H1 (cell line): Measurements from ENCODE around the gene CXorf65. TPM values are rescaled to one million over a fixed set of nuclear protein-coding genes. Genes with fewer than 3 reads are reported as not detected.

ENCODE experiments used
- CTCF ChIA-PET: fragments of 300-600 bp; sonication (Branson Sonifier 250); formaldehyde crosslinking; loops from one replicate; lab custom pipeline; 2021; ENCODE audit not compliant: partially characterized antibody; lab: Charles Lee
- POLR2A ChIA-PET: fragments of 300-600 bp; sonication (Branson Sonifier 250); formaldehyde crosslinking; loops from one replicate; lab custom pipeline; 2021; ENCODE audit warnings: inconsistent platforms; ENCODE audit not compliant: partially characterized antibody; lab: Charles Lee
- DNase-seq, 2 experiments: peaks; one replicate each; pipeline versions ENCODE4 v3.0.0 to v3.0.0-alpha.2; 2010 to 2022; ENCODE audit warnings: low spot score in 2 of 2, low read depth in 1 of 2, mixed read lengths in 1 of 2
- FAIRE-seq: peaks from 2 replicates; lab custom pipeline; 2011; peaks lifted over from hg19 to GRCh38; lab: Jason Lieb, UNC
- H2AFZ ChIP-seq: 2 replicates; pipeline ENCODE4 v1.8.1; 2012; ENCODE audit warnings: low read length, inconsistent platforms
- H2AK5ac ChIP-seq: 2 replicates; pipeline ENCODE4 v1.6.1; 2013; ENCODE audit warnings: low read depth, low read length
- H2BK120ac ChIP-seq: replicated peaks from 2 replicates; pipeline ENCODE3; 2013; ENCODE audit warnings: low read depth, low read length, inconsistent platforms
- H2BK12ac ChIP-seq: 2 replicates; pipeline ENCODE4 v1.6.1; 2013; ENCODE audit warnings: low read depth, low read length
- H2BK15ac ChIP-seq: 2 replicates; pipeline ENCODE4 v1.6.1; 2013; ENCODE audit warnings: low read length
- H2BK20ac ChIP-seq: 2 replicates; pipeline ENCODE4 v1.6.1; 2013; ENCODE audit warnings: low read length
- H2BK5ac ChIP-seq: 2 replicates; pipeline ENCODE4 v1.6.1; 2013; ENCODE audit warnings: low read depth, low read length
- H3K14ac ChIP-seq: 2 replicates; pipeline ENCODE4 v1.6.1; 2013; ENCODE audit warnings: inconsistent platforms; ENCODE audit not compliant: insufficient read length
- H3K18ac ChIP-seq: 2 replicates; pipeline ENCODE4 v1.6.1; 2013; ENCODE audit warnings: low read length; ENCODE audit errors: extremely low read depth
- H3K23ac ChIP-seq: 2 replicates; pipeline ENCODE4 v1.6.1; 2013; ENCODE audit warnings: inconsistent platforms; ENCODE audit not compliant: insufficient read length
- H3K23me2 ChIP-seq: 2 replicates; pipeline ENCODE4 v1.6.1; 2013; ENCODE audit warnings: low read depth, low read length
- H3K27ac ChIP-seq: 2 replicates; pipeline ENCODE4 v1.6.1; 2011; ENCODE audit warnings: low read depth, low read length, inconsistent platforms
- H3K27me3 ChIP-seq, 4 experiments: replicated peaks in 1 of 4; 1 replicate in 1 of 4; 2 replicates in 3 of 4; pipeline versions ENCODE4 v1.6.1 to v1.8.1; 2011 to 2013; ENCODE audit warnings: low read length in 3 of 4, mild to moderate bottlenecking in 3 of 4, inconsistent platforms in 2 of 4, mixed read lengths in 2 of 4, moderate library complexity in 1 of 4; ENCODE audit not compliant: control insufficient read depth in 3 of 4, insufficient read depth in 3 of 4; ENCODE audit errors: extremely low read depth in 1 of 4
- H3K36me3 ChIP-seq, 4 experiments: 2 replicates each; pipeline versions ENCODE4 v1.6.1 to v1.8.1; 2011 to 2013; ENCODE audit warnings: mild to moderate bottlenecking in 4 of 4, low read length in 3 of 4, moderate library complexity in 2 of 4, control low read depth in 1 of 4, inconsistent platforms in 1 of 4; ENCODE audit not compliant: insufficient read depth in 4 of 4, control insufficient read depth in 2 of 4
- H3K4ac ChIP-seq: replicated peaks from 2 replicates; pipeline ENCODE3; 2013; ENCODE audit warnings: low read length, low read depth, mixed read lengths, inconsistent platforms; ENCODE audit not compliant: insufficient read length
- H3K4me1 ChIP-seq, 4 experiments: replicated peaks in 1 of 4; 1 replicate in 1 of 4; 2 replicates in 3 of 4; pipeline versions ENCODE4 v1.6.1 to v1.8.1; 2011 to 2013; ENCODE audit warnings: low read length in 3 of 4, inconsistent platforms in 2 of 4, mixed read lengths in 1 of 4; ENCODE audit not compliant: insufficient read depth in 4 of 4, control insufficient read depth in 3 of 4
- H3K4me2 ChIP-seq, 2 experiments: 2 replicates each; pipeline versions ENCODE4 v1.6.1 to v1.8.1; 2011 to 2013; ENCODE audit warnings: low read depth in 2 of 2, low read length in 2 of 2, control low read depth in 1 of 2, inconsistent platforms in 1 of 2, mild to moderate bottlenecking in 1 of 2; ENCODE audit not compliant: insufficient read depth in 1 of 2
- H3K4me3 ChIP-seq, 4 experiments: fragments of 200-600, 300-600 bp in 1 of 4; sonication (generic), shearing (Covaris generic), sonication (Bioruptor Twin) in 1 of 4; 2 replicates each; pipeline versions ENCODE4 v1.5.1 to v1.8.1; 2011 to 2016; ENCODE audit warnings: low read length in 4 of 4, low read depth in 3 of 4, control low read depth in 2 of 4, inconsistent platforms in 2 of 4, mild to moderate bottlenecking in 2 of 4, mixed read lengths in 1 of 4, moderate library complexity in 1 of 4; ENCODE audit not compliant: insufficient read depth in 2 of 4; ENCODE audit errors: extremely low read depth in 1 of 4
- H3K56ac ChIP-seq: replicated peaks from 2 replicates; pipeline ENCODE3; 2013; ENCODE audit warnings: low read depth, mild to moderate bottlenecking, mixed read lengths, low read length, inconsistent platforms; ENCODE audit not compliant: insufficient read length
- H3K79me1 ChIP-seq: 2 replicates; pipeline ENCODE4 v1.6.1; 2013; ENCODE audit warnings: low read depth, low read length, control low read depth
- H3K79me2 ChIP-seq, 2 experiments: 2 replicates each; pipeline versions ENCODE4 v1.6.1 to v1.8.1; 2012 to 2013; ENCODE audit warnings: low read length in 2 of 2, mild to moderate bottlenecking in 2 of 2, inconsistent platforms in 1 of 2; ENCODE audit not compliant: insufficient read depth in 2 of 2, control insufficient read depth in 1 of 2
- H3K9ac ChIP-seq, 4 experiments: replicated peaks in 1 of 4; 1 replicate in 1 of 4; 2 replicates in 3 of 4; pipeline versions ENCODE4 v1.6.1 to v1.8.1; 2011 to 2013; ENCODE audit warnings: low read depth in 3 of 4, low read length in 3 of 4, control low read depth in 2 of 4, mild to moderate bottlenecking in 2 of 4, moderate library complexity in 2 of 4, inconsistent platforms in 1 of 4; ENCODE audit errors: extremely low read depth in 1 of 4
- H3K9me3 ChIP-seq, 2 experiments: 2 replicates each; pipeline versions ENCODE4 v1.6.1 to v1.8.1; 2012 to 2013; ENCODE audit warnings: mild to moderate bottlenecking in 2 of 2, moderate library complexity in 2 of 2, control low read depth in 1 of 2, inconsistent platforms in 1 of 2, low read depth in 1 of 2, low read length in 1 of 2, mixed read lengths in 1 of 2; ENCODE audit not compliant: insufficient read depth in 2 of 2
- H4K20me1 ChIP-seq, 2 experiments: replicated peaks in 1 of 2; 2 replicates each; pipeline versions ENCODE3 to v1.8.1; 2011 to 2013; ENCODE audit warnings: inconsistent platforms in 2 of 2, low read length in 2 of 2, mild to moderate bottlenecking in 1 of 2; ENCODE audit not compliant: insufficient read depth in 2 of 2, control insufficient read depth in 1 of 2
- H4K5ac ChIP-seq: 2 replicates; pipeline ENCODE4 v1.6.1; 2013; ENCODE audit warnings: low read length, low read depth, mixed read lengths, inconsistent platforms; ENCODE audit not compliant: insufficient read length
- H4K8ac ChIP-seq: 2 replicates; pipeline ENCODE4 v1.8.0; 2013; ENCODE audit warnings: mild to moderate bottlenecking, moderate library complexity, low read length, inconsistent platforms; ENCODE audit not compliant: insufficient read depth; ENCODE audit errors: extremely low read depth
- H4K91ac ChIP-seq: replicated peaks from 2 replicates; pipeline ENCODE3; 2013; ENCODE audit warnings: low read length, mixed read lengths, inconsistent platforms; ENCODE audit not compliant: insufficient read length
- ASH2L ChIP-seq: fragments of 200-600, 300-600 bp; sonication (generic); IDR thresholded peaks from one replicate; pipeline ENCODE4 v1.7.1; 2017; ENCODE audit warnings: low read length
- CBX5 ChIP-seq: fragments of 300-800, 300-1000 bp; sonication (generic); IDR thresholded peaks from 2 replicates; pipeline ENCODE4 v1.7.1; 2016; ENCODE audit warnings: antibody characterized with exemption, low read length, low read depth
- CBX8 ChIP-seq: fragments of 300-800, 300-1000 bp; sonication (generic); IDR thresholded peaks from 2 replicates; pipeline ENCODE4 v1.7.1; 2016; ENCODE audit warnings: low read depth, low read length, borderline replicate concordance
- JUND ChIP-seq: IDR thresholded peaks from 2 replicates; pipeline ENCODE4 v1.6.1; 2011; ENCODE audit warnings: mild to moderate bottlenecking, improper control_type of control experiment, low read length
- KDM4A ChIP-seq: IDR thresholded peaks from one replicate; pipeline ENCODE4 v1.7.1; 2012; ENCODE audit warnings: low read depth, mild to moderate bottlenecking, moderate library complexity, low read length, inconsistent platforms; ENCODE audit not compliant: severe bottlenecking
- NANOG ChIP-seq: IDR thresholded peaks from 2 replicates; pipeline ENCODE4 v1.6.1; 2011; ENCODE audit warnings: low read length, low read depth, mild to moderate bottlenecking, inconsistent platforms; ENCODE audit not compliant: insufficient read depth, poor library complexity, severe bottlenecking
- PHF8 ChIP-seq: fragments of 200-600 bp; sonication (generic); conservative IDR thresholded peaks from 2 replicates; pipeline ENCODE4 v1.7.1; 2012; ENCODE audit warnings: low read depth, mild to moderate bottlenecking, inconsistent platforms, low read length, moderate library complexity
- POLR2A ChIP-seq, 2 experiments: IDR thresholded peaks; 1 replicate in 1 of 2; 2 replicates in 1 of 2; pipeline ENCODE4 v1.6.1; 2011; ENCODE audit warnings: low read depth in 2 of 2, low read length in 2 of 2, mild to moderate bottlenecking in 2 of 2; ENCODE audit errors: control extremely low read depth in 1 of 2
- SUZ12 ChIP-seq: fragments of 200-600 bp; sonication (generic); IDR thresholded peaks from 2 replicates; pipeline ENCODE4 v1.6.1; 2012; ENCODE audit warnings: mild to moderate bottlenecking, inconsistent platforms, low read length, moderate library complexity, mixed read lengths
- TAF7 ChIP-seq: optimal IDR thresholded peaks from 2 replicates; pipeline ENCODE3; 2011; ENCODE audit warnings: low read depth, mild to moderate bottlenecking, inconsistent platforms, low read length, moderate library complexity, borderline replicate concordance
- TEAD4 ChIP-seq: IDR thresholded peaks from 2 replicates; pipeline ENCODE4 v1.6.1; 2012; ENCODE audit warnings: low read depth, low read length, inconsistent platforms, mixed read lengths
- WGBS, 2 experiments: shearing (Covaris generic) in 1 of 2; methylation state at CpG; one replicate each; pipeline versions ENCODE4 v1.1.6 to v1.1.7; 2013 to 2015; ENCODE audit warnings: low lambda C conversion rate in 2 of 2, mixed read lengths in 2 of 2, inconsistent platforms in 1 of 2, low coverage in 1 of 2, missing lambda C conversion rate in 1 of 2; ENCODE audit not compliant: insufficient replicate concordance in 2 of 2, insufficient coverage in 1 of 2, insufficient read length in 1 of 2; ENCODE audit errors: extremely low coverage in 1 of 2, missing lambda C conversion rate in 1 of 2; 5-methylcytosine and 5-hydroxymethylcytosine counted together
- polyA plus RNA-seq, 7 experiments: library from polyadenylated mRNA; depleted of rRNA in 3 of 7; stranded (reverse) in 5 of 7; unstranded in 2 of 7; fragments of >200 nt in 5 of 7; fragments of 200-250 nt in 2 of 7; gene quantifications; 1 replicate in 5 of 7; 2 replicates in 1 of 7; 4 replicates in 1 of 7; pipeline versions ENCODE4 v1.2.1 to v1.2.3, GENCODE V29; 2011 to 2013; ENCODE audit warnings: missing spikeins in 2 of 7, mixed read lengths in 2 of 7
- total RNA-seq: library from RNA; stranded (reverse); fragmentation: NEBNext Ultra II Directional; extraction: Animal tissue kit (Norgen Biotek cat#: 25700); gene quantifications from 2 replicates; pipeline ENCODE4 v1.2.1, GENCODE V29; 2021
- TF ChIP-seq, protein P1 (sequence below): IDR thresholded peaks from 2 replicates; pipeline ENCODE4 v1.6.1; 2011; ENCODE audit warnings: low read length, improper control_type of control experiment

The CXorf65 gene
- total and polyA plus RNA-seq, 2 of the 8 experiments (the other 6 are each of a cell fraction or from before 2014, with no cell fraction given) = not detected

DNA sequence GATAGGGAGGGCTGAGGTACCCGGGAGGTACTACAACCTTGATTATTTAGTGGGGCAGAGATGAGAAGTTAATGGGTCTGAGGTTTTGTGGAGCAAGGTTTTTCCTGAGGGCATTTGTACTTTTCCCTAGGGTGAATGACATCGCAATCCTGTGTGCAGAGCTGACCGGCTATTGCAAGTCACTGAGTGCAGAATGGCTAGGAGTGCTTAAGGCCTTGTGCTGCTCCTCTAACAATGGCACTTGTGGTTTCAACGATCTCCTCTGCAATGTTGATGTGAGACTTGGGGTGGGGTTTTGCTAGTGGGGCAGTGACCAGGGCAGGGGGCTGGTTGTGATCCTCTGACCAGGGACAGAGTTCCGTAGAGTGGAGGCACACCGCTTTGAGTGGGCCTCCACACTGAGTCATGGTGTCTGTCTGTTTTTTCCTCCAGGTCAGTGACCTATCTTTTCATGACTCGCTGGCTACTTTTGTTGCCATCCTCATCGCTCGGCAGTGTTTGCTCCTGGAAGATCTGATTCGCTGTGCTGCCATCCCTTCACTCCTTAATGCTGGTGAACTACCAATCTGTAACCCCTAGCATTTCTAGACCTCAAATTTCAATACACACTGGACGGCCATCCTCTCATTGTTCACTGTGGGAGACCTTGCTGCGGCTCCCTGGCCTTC, 21.8 kb upstream of the CXorf65 start:
- no peak overlapping the region for H3K27ac ChIP-seq
- no peaks in the 10 kb centered on the region for H3K23me2 ChIP-seq
- no peaks in the 10 kb centered on the region for H3K79me2 ChIP-seq
- no peak overlapping the region for H2AK5ac ChIP-seq
- no peak overlapping the region for H3K4me3 ChIP-seq
- DNase-seq (no peak), FAIRE-seq (no peak)
- no peaks in the 10 kb centered on the region for H4K20me1 ChIP-seq
- H3K79me1 ChIP-seq = no peaks in the 10 kb centered on the region
- H3K4me2 ChIP-seq = no peak overlapping the region
- no peak overlapping the region for H4K91ac ChIP-seq
- H3K4me1 ChIP-seq = no peaks in the 10 kb centered on the region
- H4K5ac ChIP-seq = no peak overlapping the region
- H3K23ac ChIP-seq = no peak overlapping the region
- H3K9me3 ChIP-seq = no peaks in the 10 kb centered on the region
- 95% methylated on average over 8 of the region's 12 CpGs; no CpG with 5 or more reads in 1 of the 2 experiments for WGBS, 2 experiments
- H3K4ac ChIP-seq = no peak overlapping the region
- H3K14ac ChIP-seq = no peak overlapping the region
- H3K56ac ChIP-seq = no peak overlapping the region
- H2BK20ac ChIP-seq = no peak overlapping the region
- H3K9ac ChIP-seq = no peak overlapping the region
- POLR2A ChIA-PET = interaction anchor here (0.8 to 1.9 kb wide), 3 partner anchors 11 to 29 kb away, joined by 3 to 4 read pairs (median 4); no protein-coding TSS in a partner anchor
- no peak overlapping the region for H3K18ac ChIP-seq
- H3K36me3 ChIP-seq = peaks cover 4 to 66% (median 40%) of the 10 kb centered on the region in 4 experiments; a peak in 6 of 8 replicates
- no peaks in the 10 kb centered on the region for H3K27me3 ChIP-seq
- no peak overlapping the region for H2BK120ac ChIP-seq
- H2AFZ ChIP-seq = no peak overlapping the region
- H2BK5ac ChIP-seq = no peak overlapping the region
- CTCF ChIA-PET = interaction anchor here (0.8 to 3.5 kb wide), 12 partner anchors 10 to 158 kb away, joined by 3 to 13 read pairs (median 4); partner anchors contain the start of genes FOXO4 and MED12
- no peak overlapping the region for H2BK12ac ChIP-seq
- no peak overlapping the region for H2BK15ac ChIP-seq
- H4K8ac ChIP-seq = no peak overlapping the region
- no peak for TF ChIP-seq POLR2A (IDR thresholded peaks at IDR 0.05; ENCODE audit: control extremely low read depth in 1 of 2, low read depth in 2 of 2, low read length in 2 of 2)
- TF ChIP-seq SUZ12 = no peak
- TF ChIP-seq, protein P1, sequence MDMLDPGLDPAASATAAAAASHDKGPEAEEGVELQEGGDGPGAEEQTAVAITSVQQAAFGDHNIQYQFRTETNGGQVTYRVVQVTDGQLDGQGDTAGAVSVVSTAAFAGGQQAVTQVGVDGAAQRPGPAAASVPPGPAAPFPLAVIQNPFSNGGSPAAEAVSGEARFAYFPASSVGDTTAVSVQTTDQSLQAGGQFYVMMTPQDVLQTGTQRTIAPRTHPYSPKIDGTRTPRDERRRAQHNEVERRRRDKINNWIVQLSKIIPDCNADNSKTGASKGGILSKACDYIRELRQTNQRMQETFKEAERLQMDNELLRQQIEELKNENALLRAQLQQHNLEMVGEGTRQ = no peak
- no peak for TF ChIP-seq ASH2L
- TF ChIP-seq NANOG = no peak
- no peak for TF ChIP-seq CBX8
- no peak for TF ChIP-seq TEAD4
- TF ChIP-seq TAF7 = no peak
- no peak for TF ChIP-seq PHF8
- no peak for TF ChIP-seq JUND
- TF ChIP-seq KDM4A = no peak
- TF ChIP-seq CBX5 = no peak
